CD14-positive monocyte (primary cell): Measurements from ENCODE around the gene ASAP3. TPM values are rescaled to one million over a fixed set of nuclear protein-coding genes. Genes with fewer than 3 reads are reported as not detected.

Experiments
- DNase-seq, 3 donors: peaks; one replicate each; pipeline ENCODE4 v3.0.0-alpha.2; 2011 to 2022
- H2AFZ ChIP-seq: 2 replicates; pipeline ENCODE4 v1.6.0; 2012; ENCODE audit warnings: mild to moderate bottlenecking, low read depth, low read length, inconsistent platforms; ENCODE audit not compliant: insufficient read depth, poor library complexity, severe bottlenecking
- H3K27ac ChIP-seq, 2 donors: 1 replicate in 1 of 2; 2 replicates in 1 of 2; pipeline ENCODE4 v1.5.1; 2012 to 2013; ENCODE audit warnings: low read length in 2 of 2, control low read depth in 1 of 2, inconsistent platforms in 1 of 2, low read depth in 1 of 2, mild to moderate bottlenecking in 1 of 2
- H3K27me3 ChIP-seq, 2 donors: one replicate each; pipeline versions ENCODE4 v1.6.0 to v1.6.1; 2011 to 2013; ENCODE audit warnings: low read length in 2 of 2; ENCODE audit not compliant: control insufficient read depth in 2 of 2, insufficient read depth in 2 of 2
- H3K36me3 ChIP-seq, 2 donors: replicated peaks in 1 of 2; 1 replicate in 1 of 2; 2 replicates in 1 of 2; pipeline versions ENCODE4 v1.5.1 to v1.6.1; 2012 to 2013; ENCODE audit warnings: low read length in 2 of 2, control low read depth in 1 of 2, inconsistent platforms in 1 of 2, mild to moderate bottlenecking in 1 of 2; ENCODE audit not compliant: insufficient read depth in 2 of 2, control insufficient read depth in 1 of 2
- H3K4me1 ChIP-seq, 2 donors: 1 replicate in 1 of 2; 2 replicates in 1 of 2; pipeline versions ENCODE4 v1.5.1 to v1.6.1; 2012 to 2013; ENCODE audit warnings: low read length in 2 of 2, control low read depth in 1 of 2, inconsistent platforms in 1 of 2, mild to moderate bottlenecking in 1 of 2, moderate library complexity in 1 of 2; ENCODE audit not compliant: insufficient read depth in 2 of 2, control insufficient read depth in 1 of 2
- H3K4me2 ChIP-seq: replicated peaks from 2 replicates; pipeline ENCODE3; 2012; ENCODE audit warnings: low read length, moderate library complexity, mild to moderate bottlenecking; ENCODE audit not compliant: poor library complexity, severe bottlenecking; ENCODE audit errors: extremely low read depth
- H3K4me3 ChIP-seq, 3 experiments: fragments of 200-600 bp in 1 of 3; sonication (generic) in 1 of 3; replicated peaks in 1 of 3; 1 replicate in 2 of 3; 2 replicates in 1 of 3; pipeline ENCODE4 v1.5.1; 2011 to 2013; ENCODE audit warnings: low read length in 3 of 3, mild to moderate bottlenecking in 3 of 3, control low read depth in 2 of 3, low read depth in 2 of 3, inconsistent platforms in 1 of 3, moderate library complexity in 1 of 3
- H3K79me2 ChIP-seq: 2 replicates; pipeline ENCODE4 v1.6.0; 2012; ENCODE audit warnings: mild to moderate bottlenecking, control low read depth, inconsistent platforms, low read length, moderate library complexity; ENCODE audit not compliant: insufficient read depth
- H3K9ac ChIP-seq: 2 replicates; pipeline ENCODE4 v1.6.0; 2017; ENCODE audit warnings: low read length, mild to moderate bottlenecking; ENCODE audit not compliant: insufficient read depth, poor library complexity, severe bottlenecking
- H3K9me3 ChIP-seq, 2 donors: replicated peaks in 1 of 2; 1 replicate in 1 of 2; 2 replicates in 1 of 2; pipeline versions ENCODE4 v1.5.1 to v1.6.1; 2012 to 2013; ENCODE audit warnings: low read length in 2 of 2, control low read depth in 1 of 2; ENCODE audit not compliant: control insufficient read depth in 1 of 2, insufficient read depth in 1 of 2
- H4K20me1 ChIP-seq: 2 replicates; pipeline ENCODE4 v1.6.0; 2012; ENCODE audit warnings: mild to moderate bottlenecking, low read length, control low read depth, moderate library complexity; ENCODE audit not compliant: insufficient read depth
- H3K27ac Mint-ChIP-seq, 7 donors: one replicate each; pipeline ENCODE4 v1.8.0; 2020; ENCODE audit warnings: mild to moderate bottlenecking in 7 of 7, mixed read lengths in 7 of 7, moderate library complexity in 6 of 7, inconsistent platforms in 2 of 7
- H3K27me3 Mint-ChIP-seq, 3 donors: one replicate each; pipeline ENCODE4 v1.8.0; 2021 to 2022; ENCODE audit warnings: low read depth in 3 of 3, mild to moderate bottlenecking in 3 of 3, mixed read lengths in 3 of 3, moderate library complexity in 3 of 3, inconsistent platforms in 1 of 3
- H3K36me3 Mint-ChIP-seq, 2 donors: one replicate each; pipeline ENCODE4 v1.8.0; 2020; ENCODE audit warnings: mixed read lengths in 2 of 2, inconsistent platforms in 1 of 2, mild to moderate bottlenecking in 1 of 2
- H3K4me1 Mint-ChIP-seq: one replicate; pipeline ENCODE4 v1.8.0; 2020; ENCODE audit warnings: mild to moderate bottlenecking, mixed read lengths
- H3K4me3 Mint-ChIP-seq, 2 donors: one replicate each; pipeline ENCODE4 v1.8.0; 2020; ENCODE audit warnings: mild to moderate bottlenecking in 2 of 2, mixed read lengths in 2 of 2, moderate library complexity in 1 of 2
- H3K9me3 Mint-ChIP-seq, 7 donors: one replicate each; pipeline ENCODE4 v1.8.0; 2020 to 2022; ENCODE audit warnings: mixed read lengths in 7 of 7, mild to moderate bottlenecking in 6 of 7, moderate library complexity in 6 of 7, inconsistent platforms in 2 of 7
- CTCF ChIP-seq: fragments of 200-600 bp; IDR thresholded peaks from one replicate; pipeline ENCODE4 v1.8.0; 2022; ENCODE audit warnings: antibody characterized with exemption, mild to moderate bottlenecking
- WGBS: methylation state at CpG from one replicate; pipeline ENCODE4 v1.1.5; 2013; ENCODE audit warnings: missing lambda C conversion rate; ENCODE audit not compliant: insufficient coverage; 5-methylcytosine and 5-hydroxymethylcytosine counted together
- intact Hi-C, 2 donors: fragments of 100-400 bp; cut with micrococcal nuclease; formaldehyde crosslinking; loops; one replicate each; pipeline versions ENCODE4 v1.15.0 to v1.15.1; 2023
- polyA plus RNA-seq, 3 donors: library from polyadenylated mRNA; depleted of rRNA in 1 of 3; unstranded in 2 of 3; stranded (reverse) in 1 of 3; fragments of 300-500 nt in 2 of 3; fragments of >200 nt in 1 of 3; fragmentation: Illumina TruSeq in 2 of 3; gene quantifications; 1 replicate in 2 of 3; 2 replicates in 1 of 3; pipeline ENCODE4 v1.2.3, GENCODE V29; 2012 to 2021

Gene ASAP3
- polyA plus RNA-seq, 3 donors: 0.27 to 1.1 TPM; not detected in 1

GRCh38 chr1:23477359-23478144, 6.4 kb downstream of the ASAP3 start:
- H3K4me2 ChIP-seq: no peak overlapping the region
- H3K36me3 Mint-ChIP-seq: no peaks in the 10 kb centered on the region
- no peaks in the 10 kb centered on the region for H3K36me3 ChIP-seq
- H3K4me3 ChIP-seq: no peak overlapping the region
- no peak overlapping the region for H2AFZ ChIP-seq
- H4K20me1 ChIP-seq: no peaks in the 10 kb centered on the region
- H3K4me1 ChIP-seq: no peaks in the 10 kb centered on the region
- no peak overlapping the region for H3K27ac ChIP-seq
- TF ChIP-seq CTCF: no peak
- H3K27me3 ChIP-seq: peaks cover 17 to 25% of the 10 kb centered on the region in 2 donors
- no peak overlapping the region for H3K4me3 Mint-ChIP-seq
- intact Hi-C loops: no loop called here
- H3K9me3 ChIP-seq: peaks cover 0 to 6% of the 10 kb centered on the region in 2 donors
- H3K27me3 Mint-ChIP-seq: peaks cover 30 to 36% (median 32%) of the 10 kb centered on the region in 3 donors
- 94% methylated on average over 7 of the region's 10 CpGs for WGBS
- H3K79me2 ChIP-seq: no peaks in the 10 kb centered on the region
- peaks cover 0 to 2% (median 0%) of the 10 kb centered on the region in 7 donors for H3K9me3 Mint-ChIP-seq
- no peak overlapping the region for H3K9ac ChIP-seq
- DNase-seq: no peak
- H3K4me1 Mint-ChIP-seq: no peaks in the 10 kb centered on the region
- H3K27ac Mint-ChIP-seq: peak overlapping the region in 2 of 7 donors; percentile 2 to 60

GRCh38 chr1:23475641-23476040, 8.3 kb downstream of the ASAP3 start:
- intact Hi-C loops: no loop called here
- no peak overlapping the region for H3K4me2 ChIP-seq

More at GRCh38 chr1:23475641-23476040, 8.3 kb downstream of the ASAP3 start:
- Histone ChIP-seq H3K4me1 (no peaks in the 10 kb centered on the region), H3K27me3 (peaks cover under 1 to 6% of the 10 kb centered on the region in 2 donors), H3K9ac (no peak overlapping the region), H3K36me3 (no peaks in the 10 kb centered on the region), H4K20me1 (no peaks in the 10 kb centered on the region), H3K27ac (no peak overlapping the region), H3K79me2 (no peaks in the 10 kb centered on the region), H3K9me3 (no peaks in the 10 kb centered on the region), H2AFZ (no peak overlapping the region), H3K4me3 (no peak overlapping the region)
- Mint-ChIP-seq H3K4me3 (no peak overlapping the region), H3K27ac (no peak overlapping the region), H3K4me1 (no peaks in the 10 kb centered on the region), H3K36me3 (no peaks in the 10 kb centered on the region), H3K9me3 (no peaks in the 10 kb centered on the region), H3K27me3 (peaks cover 13 to 17% (median 14%) of the 10 kb centered on the region in 3 donors)
- no peak for TF ChIP-seq CTCF
- DNase-seq: no peak
- 83% methylated on average over 1 of the region's 3 CpGs for WGBS
